T follicular helper cell (primary cell): ENCODE results near the gene HMCN2.
"Not testable (repeated sequence)": the region's sequence is repeated elsewhere in the genome, so short reads cannot be mapped to it uniquely, and the experiment has no call there.

Experiments used
- DNase-seq: peaks from one replicate; pipeline ENCODE4 v3.0.0-alpha.2; 2020; ENCODE audit warnings: low read depth

The HMCN2 gene

DNA sequence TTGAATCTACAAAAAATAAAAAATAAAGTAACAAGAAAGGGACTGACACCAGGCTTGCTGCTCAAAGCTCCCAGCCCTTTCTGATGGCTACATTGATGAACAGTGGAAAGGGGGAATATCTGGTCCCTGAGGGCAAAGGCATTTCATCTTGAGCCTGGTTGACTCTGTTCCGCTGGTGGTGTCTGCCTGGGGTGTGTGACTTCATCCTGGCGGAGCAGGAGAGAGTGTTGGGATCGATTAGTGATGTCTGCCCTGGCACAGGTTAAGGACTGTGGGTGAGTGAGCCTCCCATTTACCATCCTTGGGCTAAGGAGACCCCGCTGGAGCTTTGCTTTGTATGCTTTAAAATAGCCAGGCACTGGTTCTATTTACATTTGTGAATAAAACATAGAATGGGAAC lies 122.3 kb downstream of the HMCN2 start:
- no peak for DNase-seq

DNA sequence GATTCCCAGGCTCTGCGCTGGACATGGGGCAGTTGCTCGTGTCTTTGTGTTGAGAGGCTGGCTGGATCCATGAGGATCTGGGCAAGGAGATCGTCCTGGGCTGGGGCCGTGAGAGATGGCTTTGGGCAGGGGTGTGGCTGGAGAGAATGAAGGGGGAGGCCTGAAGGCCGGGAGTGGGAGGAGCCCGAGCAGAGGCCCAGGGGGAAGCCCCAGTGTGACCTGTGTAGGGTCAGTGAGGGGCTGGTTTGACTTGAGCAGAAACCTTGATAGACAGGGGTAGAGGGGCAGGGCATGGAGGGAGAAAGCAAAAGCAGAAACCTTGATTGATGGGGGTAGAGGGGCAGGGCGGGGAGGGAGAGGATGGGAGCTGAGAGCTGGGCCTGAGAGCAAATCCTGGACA lies 124.8 kb downstream of the HMCN2 start:
- no peak for DNase-seq

DNA sequence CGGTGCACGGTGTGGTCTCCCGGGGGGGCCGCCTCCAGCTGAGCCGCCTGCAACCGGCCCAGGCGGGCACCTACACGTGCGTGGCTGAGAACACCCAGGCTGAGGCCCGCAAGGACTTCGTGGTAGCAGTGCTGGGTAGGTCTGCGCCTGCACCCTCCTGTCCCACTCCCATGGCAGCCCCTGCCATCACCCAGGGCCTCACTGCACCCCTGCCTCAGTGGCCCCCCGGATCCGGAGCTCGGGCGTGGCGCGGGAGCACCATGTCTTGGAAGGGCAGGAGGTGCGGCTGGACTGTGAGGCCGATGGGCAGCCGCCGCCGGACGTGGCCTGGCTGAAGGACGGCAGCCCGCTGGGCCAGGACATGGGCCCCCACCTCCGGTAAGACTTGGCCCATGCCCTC lies 125.4 kb downstream of the HMCN2 start:
- no peak for DNase-seq

DNA sequence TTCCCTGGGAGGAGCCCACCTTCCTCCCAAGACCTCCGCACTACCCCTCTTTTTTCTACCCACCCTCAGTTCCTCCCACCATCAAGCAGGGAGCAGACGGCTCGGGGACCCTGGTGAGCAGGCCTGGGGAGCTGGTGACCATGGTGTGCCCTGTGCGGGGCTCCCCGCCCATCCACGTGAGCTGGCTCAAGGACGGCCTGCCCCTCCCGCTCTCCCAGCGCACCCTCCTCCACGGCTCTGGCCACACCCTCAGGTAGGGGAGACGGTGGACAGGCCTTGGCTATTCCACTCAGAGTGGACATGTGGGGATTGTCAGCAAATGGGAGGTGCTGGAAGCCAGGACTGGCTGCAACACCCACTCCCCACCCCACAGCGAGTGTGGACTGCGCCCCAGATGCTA lies 126.3 kb downstream of the HMCN2 start:
- DNase-seq: no peak

DNA sequence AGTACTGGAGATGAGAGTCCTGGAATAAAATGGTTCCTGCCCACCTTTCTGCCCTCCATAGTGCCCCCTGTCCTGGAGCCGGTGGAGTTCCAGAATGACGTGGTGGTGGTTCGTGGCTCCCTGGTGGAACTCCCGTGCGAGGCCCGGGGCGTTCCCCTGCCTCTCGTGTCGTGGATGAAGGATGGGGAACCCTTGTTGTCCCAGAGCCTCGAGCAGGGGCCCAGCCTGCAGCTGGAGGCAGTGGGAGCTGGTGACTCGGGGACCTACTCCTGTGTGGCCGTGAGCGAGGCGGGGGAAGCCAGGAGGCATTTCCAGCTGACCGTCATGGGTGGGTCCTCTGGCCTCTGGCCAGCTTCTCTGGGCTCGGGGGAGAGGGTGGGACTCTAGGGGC lies 128.1 kb downstream of the HMCN2 start:
- DNase-seq: no peak

DNA sequence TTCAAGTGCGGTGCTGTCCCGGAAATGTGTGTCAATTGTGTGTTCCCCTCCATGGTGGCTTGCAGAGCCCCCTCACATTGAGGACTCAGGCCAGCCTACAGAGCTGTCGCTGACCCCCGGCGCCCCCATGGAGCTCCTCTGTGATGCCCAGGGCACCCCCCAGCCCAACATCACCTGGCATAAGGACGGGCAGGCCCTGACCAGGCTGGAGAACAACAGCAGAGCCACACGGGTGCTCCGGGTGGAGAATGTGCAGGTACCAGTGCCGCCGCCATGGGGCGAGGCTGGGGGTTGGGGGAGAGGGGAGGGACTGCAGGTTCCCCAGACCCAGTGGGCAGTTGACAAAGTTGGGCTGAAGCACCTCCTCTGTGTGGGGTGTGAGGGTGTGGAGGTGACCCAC lies 128.8 kb downstream of the HMCN2 start:
- DNase-seq: no peak

DNA sequence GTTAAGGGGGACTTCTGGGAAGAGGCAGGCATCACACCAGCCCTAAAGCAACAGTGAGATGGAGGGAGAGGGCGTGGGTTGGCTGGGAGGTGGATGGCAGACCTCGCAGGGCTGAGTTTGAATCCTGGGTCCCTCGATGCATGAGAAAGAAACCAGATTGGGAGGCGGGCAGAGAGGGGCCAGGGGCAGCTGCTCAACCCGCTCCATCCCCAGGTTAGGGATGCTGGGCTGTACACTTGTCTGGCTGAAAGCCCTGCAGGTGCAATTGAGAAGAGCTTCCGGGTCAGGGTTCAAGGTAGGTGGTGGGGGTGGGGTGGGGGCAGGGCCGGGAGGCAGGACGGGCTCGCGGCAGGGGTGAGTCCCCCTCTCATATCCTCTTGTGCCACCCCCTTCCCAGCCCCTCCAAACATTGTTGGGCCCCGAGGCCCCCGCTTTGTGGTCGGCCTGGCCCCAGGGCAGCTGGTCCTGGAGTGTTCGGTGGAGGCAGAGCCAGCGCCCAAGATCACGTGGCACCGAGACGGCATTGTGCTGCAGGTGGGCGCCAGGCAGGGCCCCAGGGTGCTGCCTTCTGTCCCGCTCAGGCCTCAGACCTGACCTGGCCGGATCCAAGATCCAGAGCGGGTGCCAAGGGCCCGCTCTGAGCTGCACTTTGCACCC lies 129.4 kb downstream of the HMCN2 start:
- no peak for DNase-seq

DNA sequence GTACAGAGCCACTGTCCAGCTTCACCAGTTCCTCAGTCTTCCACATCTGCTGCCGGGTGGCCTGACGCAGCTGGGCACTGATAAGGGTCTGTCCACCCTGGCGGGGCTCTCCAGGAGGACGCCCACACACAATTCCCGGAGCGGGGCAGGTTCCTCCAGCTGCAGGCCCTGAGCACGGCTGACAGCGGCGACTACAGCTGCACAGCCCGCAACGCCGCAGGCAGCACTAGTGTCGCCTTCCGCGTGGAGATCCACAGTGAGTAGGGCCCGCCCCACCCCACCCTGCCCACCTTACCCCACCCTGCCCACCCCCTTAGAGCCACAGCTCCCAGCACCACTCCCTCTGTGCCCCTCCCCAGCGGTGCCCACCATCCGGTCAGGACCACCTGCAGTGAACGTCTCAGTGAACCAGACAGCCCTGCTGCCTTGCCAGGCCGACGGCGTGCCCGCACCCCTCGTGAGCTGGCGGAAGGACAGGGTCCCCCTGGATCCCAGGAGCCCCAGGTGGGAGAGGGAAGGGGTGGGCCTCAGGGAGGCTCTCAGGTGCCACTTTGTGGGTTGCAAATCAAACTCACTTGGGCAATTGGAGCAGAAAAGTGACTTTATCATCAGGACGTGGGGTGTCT lies 130.4 kb downstream of the HMCN2 start:
- no peak for DNase-seq

DNA sequence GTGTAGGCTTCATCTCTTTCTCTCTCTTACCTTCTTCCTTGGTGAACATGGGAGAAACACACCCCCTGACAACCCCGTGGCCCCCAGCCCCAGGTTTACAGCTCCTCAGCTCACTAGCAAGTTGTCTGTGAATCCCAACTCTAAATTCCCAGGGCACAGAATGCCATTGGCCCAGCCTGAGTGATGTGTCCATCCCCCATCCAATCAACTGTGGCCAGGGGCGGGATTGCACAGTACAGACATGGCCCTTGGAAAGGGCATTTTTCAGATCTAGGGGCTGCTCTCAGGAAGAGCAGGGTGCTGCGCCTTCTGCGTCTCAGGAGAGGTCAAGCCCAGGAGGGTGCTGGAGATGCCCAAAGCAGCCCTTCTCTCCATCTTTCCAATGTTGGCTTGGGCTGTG lies 131.0 kb downstream of the HMCN2 start:
- no peak for DNase-seq

DNA sequence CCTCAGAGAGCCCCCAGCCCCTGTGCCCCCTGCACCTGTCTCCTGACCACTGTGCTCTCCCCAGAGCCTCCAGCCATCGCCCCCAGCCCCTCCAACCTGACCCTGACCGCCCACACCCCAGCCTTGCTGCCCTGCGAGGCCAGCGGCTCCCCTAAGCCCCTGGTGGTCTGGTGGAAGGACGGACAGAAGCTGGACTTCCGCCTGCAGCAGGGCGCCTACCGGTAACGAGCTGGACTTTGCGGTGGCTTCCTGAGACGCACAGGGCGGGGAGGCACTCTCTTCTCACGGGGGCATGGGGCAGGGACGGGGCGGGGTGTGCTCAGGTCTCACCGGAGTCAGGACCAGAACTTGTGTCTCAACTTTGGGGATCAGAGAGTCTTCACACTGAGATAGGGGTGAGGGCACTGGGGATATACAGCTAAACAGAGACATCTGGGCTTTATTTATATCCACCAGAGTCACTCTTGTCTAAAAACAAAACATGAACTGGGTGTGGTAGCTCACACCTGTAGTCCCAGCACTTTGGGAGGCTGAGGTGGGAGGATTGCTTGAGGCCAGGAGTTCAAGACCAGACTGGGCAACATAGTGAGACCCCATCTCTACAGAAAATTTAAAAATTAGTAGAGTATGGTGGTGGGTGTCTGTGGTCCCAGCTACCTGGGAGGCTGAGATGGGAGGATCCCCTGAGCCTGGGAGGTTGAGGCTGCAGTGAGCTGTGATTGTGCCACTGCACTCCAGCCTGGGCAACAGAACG lies 133.1 kb downstream of the HMCN2 start:
- no peak for DNase-seq

DNA sequence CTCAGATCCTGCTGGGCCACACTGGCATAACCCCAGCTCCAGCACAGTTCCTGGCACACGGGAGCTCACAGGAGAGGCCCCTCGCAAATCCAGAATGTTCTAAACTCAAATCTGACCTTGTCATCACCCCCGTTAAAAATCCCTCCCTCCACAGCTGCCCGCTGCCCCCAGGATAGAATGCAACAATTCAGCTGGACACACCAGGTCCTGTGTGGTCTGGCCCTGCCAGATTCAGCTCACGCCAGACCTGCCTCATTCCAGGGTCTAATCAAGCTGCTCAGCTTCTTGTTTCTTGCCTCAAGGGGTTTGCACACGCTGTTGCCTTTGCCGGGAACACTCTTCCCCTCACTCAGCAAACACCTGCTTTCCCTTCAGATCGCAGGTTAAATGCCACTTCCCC lies 134.2 kb downstream of the HMCN2 start:
- no peak for DNase-seq

DNA sequence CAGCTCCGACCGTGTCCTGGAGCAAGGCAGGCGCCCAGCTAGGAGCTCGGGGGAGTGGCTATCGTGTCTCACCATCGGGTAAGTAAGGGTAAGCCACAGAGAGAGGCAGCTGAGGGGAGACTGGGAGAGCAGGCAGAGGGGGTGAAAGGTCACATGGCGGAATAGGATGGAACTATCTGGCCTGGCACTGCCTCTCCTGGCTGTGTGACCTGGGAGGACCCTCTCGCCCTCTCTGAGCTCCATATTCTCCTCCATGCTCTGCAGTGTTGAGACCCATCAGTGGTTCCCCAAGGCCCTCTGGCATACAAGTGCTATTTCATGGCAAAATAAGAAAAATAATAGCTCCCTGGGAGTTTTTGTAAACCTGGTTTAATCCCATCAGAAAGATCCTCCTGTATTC lies 135.3 kb downstream of the HMCN2 start:
- DNase-seq: no peak

DNA sequence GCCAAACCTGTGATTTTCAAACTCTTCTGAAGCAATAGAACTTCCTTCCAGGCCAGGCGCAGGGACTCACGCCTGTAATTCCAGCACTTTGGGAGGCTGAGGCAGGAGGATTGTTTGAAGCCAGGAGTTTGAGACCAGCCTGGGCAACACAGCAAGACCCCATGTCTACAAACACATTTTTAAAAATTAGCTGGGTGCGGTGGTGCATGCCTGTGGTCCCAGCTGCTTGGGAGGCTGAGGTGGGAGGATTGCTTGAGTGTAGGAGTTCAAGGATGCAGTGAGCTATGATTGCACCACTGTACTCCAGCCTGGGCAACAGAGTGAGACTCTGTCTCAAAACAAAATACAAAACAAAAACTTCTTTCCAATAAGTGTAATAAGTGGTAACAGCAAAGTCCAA lies 136.2 kb downstream of the HMCN2 start:
- not testable (repeated sequence) for DNase-seq

DNA sequence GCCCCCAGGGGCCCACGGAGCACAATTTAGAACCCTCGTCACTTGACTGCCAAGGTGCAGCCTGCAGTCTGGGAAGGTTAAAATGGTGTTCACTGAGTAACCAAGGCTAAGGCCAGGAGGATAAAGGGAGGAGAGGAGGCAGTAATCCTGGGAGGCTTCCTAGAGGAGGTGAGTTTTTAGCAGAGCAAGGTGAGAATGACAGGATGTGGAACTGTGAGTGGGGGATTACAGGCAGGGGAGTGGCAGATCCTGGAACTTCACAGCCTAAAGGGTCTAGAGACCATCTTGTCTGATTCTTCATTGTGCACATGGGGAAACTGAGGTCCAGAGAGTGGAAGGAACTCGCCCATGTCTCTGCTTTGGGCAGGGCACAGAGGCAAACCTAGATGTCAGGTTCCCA lies 136.7 kb downstream of the HMCN2 start:
- no peak for DNase-seq

DNA sequence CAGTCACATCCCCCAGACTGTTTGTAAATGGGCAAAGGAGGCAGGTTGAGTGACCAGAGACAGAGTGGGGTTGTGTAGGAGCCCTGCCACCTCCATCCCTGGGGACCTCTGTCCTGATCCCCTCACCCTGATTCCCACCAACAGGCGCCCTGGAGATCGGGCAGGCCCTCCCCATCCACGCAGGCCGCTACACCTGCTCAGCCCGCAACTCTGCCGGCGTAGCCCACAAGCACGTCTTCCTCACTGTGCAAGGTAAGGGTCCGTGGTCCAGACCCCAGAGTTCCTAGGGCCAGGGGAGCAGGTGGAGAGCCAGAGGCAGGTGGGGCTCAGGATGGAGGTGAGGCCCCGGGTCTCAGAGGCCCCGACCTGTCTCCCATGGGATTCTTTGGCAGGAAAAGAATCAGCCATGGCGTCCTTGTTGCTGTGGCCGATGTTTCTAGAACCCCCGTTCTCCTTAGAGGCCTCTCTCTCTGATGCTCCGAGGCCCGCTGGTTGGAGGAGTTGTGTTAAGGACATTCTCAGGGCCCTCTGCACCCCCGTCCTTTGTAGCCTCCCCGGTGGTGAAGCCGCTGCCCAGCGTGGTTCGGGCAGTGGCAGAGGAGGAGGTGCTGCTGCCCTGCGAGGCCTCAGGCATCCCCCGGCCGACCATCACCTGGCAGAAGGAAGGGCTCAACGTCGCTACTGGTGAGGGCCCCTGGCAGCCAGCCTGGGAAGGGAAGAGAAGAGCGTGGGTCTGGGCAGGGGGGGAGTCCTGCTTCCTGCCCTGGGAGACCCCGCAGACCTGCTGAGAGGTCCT lies 137.3 kb downstream of the HMCN2 start:
- no peak for DNase-seq

DNA sequence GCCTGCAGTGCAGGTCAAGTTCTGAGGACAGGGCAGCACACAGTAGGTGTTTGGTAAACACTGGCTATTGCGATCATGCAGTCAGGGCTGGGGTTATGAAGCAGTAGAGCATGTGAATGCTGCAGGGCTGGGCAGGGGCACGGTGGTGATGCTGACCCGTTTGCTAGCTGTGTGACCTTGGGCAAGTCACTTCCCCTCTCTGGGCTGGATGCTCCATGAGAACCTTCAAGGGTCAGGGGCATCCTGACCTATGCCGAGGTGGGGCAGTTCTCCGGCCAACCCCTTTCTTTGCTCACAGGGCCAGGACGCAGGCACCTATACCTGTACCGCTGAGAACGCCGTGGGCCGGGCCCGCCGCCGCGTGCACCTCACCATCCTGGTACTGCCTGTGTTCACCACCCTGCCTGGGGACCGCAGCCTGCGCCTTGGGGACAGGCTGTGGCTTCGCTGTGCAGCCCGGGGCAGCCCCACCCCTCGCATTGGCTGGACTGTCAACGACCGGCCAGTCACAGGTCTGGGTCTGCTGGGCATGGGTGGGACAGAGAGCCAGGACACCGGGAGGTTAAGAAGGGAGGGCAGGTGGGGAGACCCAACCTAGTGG lies 140.2 kb downstream of the HMCN2 start:
- no peak for DNase-seq

DNA sequence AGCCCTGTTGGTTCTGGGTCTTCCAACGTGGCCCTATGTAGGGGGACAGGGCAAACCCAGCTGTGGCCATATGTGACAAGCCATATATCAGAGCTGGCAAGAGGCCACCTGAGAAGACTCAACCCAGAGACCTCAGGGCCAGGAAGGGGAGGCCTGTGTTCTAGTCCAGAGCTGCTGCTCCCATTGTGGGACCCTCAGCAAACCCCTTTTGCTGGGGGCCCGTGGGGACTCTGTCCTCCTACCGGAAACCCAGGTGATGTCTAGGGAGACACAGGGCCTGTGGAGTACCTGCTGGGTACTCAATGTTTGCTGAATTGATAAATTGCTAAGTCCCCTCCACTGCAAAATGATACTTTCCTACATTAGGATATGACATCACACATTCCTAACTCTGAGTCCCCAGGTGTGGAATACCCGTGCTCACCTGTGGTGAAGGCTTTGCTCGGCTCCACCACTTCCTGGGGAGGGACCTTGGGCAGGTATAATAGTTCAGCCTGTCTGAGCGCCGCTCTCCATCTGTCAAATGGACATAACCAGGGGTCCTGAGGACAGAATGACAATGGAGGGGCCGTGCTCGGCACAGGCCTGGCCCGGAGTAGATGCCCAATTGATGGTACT lies 140.8 kb downstream of the HMCN2 start:
- no peak for DNase-seq

DNA sequence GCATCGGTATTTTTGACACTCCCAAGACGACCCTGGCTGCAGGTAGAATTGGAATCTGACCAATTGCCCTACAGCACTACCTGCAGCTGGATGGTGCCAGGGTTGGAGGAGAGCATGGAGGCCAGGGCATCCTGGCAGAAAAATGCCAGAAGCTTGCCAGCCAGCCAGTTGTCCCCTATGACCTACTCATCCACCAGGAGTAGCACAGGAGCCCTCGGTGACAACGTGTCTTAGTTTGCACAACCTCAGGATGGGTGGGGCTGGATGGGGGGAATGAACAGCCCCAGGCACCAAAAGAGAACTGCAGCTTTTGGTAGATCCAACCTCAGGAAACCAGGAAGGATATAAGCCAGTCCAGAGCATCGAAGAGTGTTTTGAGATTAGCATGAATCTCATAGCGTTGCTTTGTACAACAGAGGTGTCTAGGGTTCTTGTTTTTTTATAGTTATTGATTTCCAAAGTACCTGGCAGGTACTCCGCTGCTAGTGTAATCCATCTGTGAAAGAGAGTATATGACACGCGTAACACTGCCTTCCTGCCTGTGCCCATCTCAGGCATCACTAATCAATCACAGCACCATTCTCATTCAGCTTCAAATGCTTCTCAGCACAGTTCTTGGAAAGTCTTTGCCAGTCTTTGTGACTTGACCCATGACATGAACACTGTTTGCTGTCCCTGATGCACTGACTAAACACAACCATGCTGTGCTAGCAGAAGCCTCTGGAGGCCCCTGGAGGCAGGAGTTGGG lies 142.5 kb downstream of the HMCN2 start:
- DNase-seq: no peak

DNA sequence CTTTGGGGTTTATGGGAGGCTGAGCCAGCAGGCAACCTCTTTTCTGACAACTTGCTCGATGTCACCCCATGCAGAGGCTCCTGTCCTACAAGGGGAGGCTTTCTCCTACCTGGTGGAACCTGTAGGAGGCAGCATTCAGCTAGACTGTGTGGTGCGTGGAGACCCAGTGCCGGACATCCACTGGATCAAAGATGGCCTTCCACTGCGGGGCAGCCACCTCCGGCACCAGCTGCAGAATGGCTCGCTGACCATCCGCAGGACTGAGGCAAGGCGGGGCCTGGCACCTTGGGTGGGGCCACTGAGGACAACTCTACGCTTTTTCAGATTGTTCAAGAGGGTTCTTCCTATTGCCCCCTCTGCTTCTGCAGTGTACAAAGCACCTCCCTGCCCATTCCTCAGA lies 143.1 kb downstream of the HMCN2 start:
- DNase-seq: no peak

DNA sequence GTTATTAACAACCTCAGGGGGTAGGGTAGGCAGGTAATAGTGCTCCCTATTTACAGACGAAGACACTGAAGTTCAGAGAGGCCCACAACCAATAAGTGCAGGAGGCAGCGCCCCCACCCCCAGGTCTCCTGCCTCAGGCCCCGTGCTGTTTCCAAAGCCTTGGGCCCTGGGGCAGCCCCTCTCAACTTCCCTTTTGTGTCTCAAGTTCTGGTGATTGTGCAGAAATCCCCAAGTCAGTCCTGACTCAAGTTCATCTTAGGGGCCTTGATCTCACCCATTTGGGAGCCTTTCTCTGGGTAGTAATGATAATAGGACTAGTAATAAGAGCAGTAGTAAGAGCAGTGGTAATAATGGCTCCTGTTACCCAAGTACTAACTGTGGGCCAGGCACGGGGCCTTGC lies 143.7 kb downstream of the HMCN2 start:
- DNase-seq: no peak

DNA sequence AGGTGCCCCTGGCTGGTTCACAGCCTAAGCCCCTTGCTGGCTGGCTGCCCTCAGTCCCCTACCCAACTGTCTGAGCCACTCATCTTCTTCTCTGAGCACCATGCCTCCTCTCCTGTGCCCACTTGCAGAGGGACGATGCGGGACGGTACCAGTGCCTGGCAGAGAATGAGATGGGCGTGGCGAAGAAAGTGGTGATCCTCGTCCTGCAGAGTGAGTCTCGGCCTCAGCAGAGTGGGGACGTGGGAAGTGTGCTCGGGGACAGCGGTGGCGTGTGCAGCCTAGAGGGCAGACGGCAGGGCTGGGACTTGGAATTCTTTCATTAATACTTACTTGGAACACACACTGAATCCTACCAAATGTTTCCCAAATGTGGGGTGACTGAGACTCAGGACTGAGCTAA lies 144.9 kb downstream of the HMCN2 start:
- DNase-seq: no peak
